HCT116 (cell line): Measurements from ENCODE around the gene ADIG. TPM values are rescaled to one million over a fixed set of nuclear protein-coding genes. Genes with fewer than 3 reads are reported as not detected.

ENCODE experiments used
- total RNA-seq: library from RNA; stranded (reverse); gene quantifications from one replicate; pipeline ENCODE4 v1.2.1, GENCODE V29; 2021; ENCODE audit not compliant: unreplicated experiment

ADIG gene
- total RNA-seq, 1 experiment from 2014 or later = not detected

Other genes with a start within 250 kb of the ADIG start
- gene LBP, start 234.7 kb upstream of the ADIG start, total RNA-seq = 0.15 TPM
- gene SNHG17, start 145.9 kb upstream of the ADIG start, total RNA-seq = 65.7 TPM
- 24.0 TPM for gene RALGAPB, start 108.4 kb upstream of the ADIG start, total RNA-seq
- gene ARHGAP40, start 20.6 kb downstream of the ADIG start, total RNA-seq = 3.4 TPM
- not detected for gene SLC32A1, start 143.3 kb downstream of the ADIG start, total RNA-seq
- 22.0 TPM for gene ACTR5, start 167.3 kb downstream of the ADIG start, total RNA-seq
- 0.52 TPM for gene PPP1R16B, start 224.5 kb downstream of the ADIG start, total RNA-seq